Activated naive CD4-positive, alpha-beta T cell treated with anti-CD3 and anti-CD28 coated beads for 36 hours (primary cell): ENCODE data around the gene DLGAP4. TPM values are rescaled to one million over a fixed set of nuclear protein-coding genes. Genes with fewer than 3 reads are reported as not detected.

Experiments used
- CTCF ChIA-PET: fragments of 350-600 bp; sonication (Branson Sonifier 250); formaldehyde crosslinking; loops from one replicate; lab custom pipeline; 2021; ENCODE audit warnings: antibody characterized with exemption; lab: Charles Lee
- DNase-seq: peaks from one replicate; pipeline ENCODE4 v3.0.0-alpha.2; 2020
- H3K27ac Mint-ChIP-seq: one replicate; pipeline ENCODE4 v1.8.0; 2021; ENCODE audit warnings: mild to moderate bottlenecking, mixed read lengths
- H3K27me3 Mint-ChIP-seq: one replicate; pipeline ENCODE4 v1.8.0; 2021; ENCODE audit warnings: low read depth, mixed read lengths
- H3K36me3 Mint-ChIP-seq: one replicate; pipeline ENCODE4 v1.8.0; 2021; ENCODE audit warnings: low read depth, mixed read lengths
- H3K4me1 Mint-ChIP-seq: one replicate; pipeline ENCODE4 v1.8.0; 2021; ENCODE audit warnings: low read depth, mixed read lengths
- H3K4me3 Mint-ChIP-seq: one replicate; pipeline ENCODE4 v1.8.0; 2021; ENCODE audit warnings: mild to moderate bottlenecking, moderate library complexity, mixed read lengths
- H3K9me3 Mint-ChIP-seq: one replicate; pipeline ENCODE4 v1.8.0; 2021; ENCODE audit warnings: mixed read lengths
- intact Hi-C: fragments of 100-400 bp; cut with micrococcal nuclease; formaldehyde crosslinking; loops from one replicate; pipeline ENCODE4 v1.15.1; 2023
- total RNA-seq, 2 experiments: library from RNA; stranded (reverse); gene quantifications; one replicate each; pipeline ENCODE4 v1.2.3, GENCODE V29; 2021

The DLGAP4 gene
- total RNA-seq, 2 experiments from 2014 or later: 9.2 to 13.7 TPM

DNA sequence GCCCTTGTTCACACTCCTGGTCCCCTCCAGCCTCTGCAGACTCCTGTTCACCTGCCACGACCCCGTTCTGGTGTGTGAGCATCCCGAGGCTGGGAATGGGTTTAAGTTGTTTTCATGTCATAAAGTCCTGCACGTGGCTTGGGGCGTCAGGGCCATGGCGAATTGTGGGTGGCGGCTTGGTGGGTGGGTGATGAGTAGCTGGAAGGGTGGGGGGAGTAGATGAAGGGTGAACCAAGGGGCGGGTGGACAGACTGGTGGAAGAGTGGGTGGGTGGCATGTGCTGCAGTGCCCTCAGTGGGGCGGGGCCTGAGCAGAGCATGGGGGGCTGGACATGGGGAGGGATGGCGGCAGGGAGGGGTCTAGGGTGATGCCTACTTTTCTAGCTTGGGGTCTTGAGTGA, 54.3 kb downstream of the DLGAP4 start:
- peaks cover 3% of the 10 kb centered on the region for H3K27me3 Mint-ChIP-seq
- H3K4me1 Mint-ChIP-seq: no peaks in the 10 kb centered on the region
- no peaks in the 10 kb centered on the region for H3K9me3 Mint-ChIP-seq
- DNase-seq: no peak
- H3K36me3 Mint-ChIP-seq: no peaks in the 10 kb centered on the region
- intact Hi-C loops: no loop called here
- CTCF ChIA-PET: interaction anchor here (0.6 kb wide), 1 partner anchor 468 kb away, joined by 3 read pairs; no protein-coding TSS in a partner anchor
- H3K27ac Mint-ChIP-seq: no peak overlapping the region
- no peak overlapping the region for H3K4me3 Mint-ChIP-seq

DNA sequence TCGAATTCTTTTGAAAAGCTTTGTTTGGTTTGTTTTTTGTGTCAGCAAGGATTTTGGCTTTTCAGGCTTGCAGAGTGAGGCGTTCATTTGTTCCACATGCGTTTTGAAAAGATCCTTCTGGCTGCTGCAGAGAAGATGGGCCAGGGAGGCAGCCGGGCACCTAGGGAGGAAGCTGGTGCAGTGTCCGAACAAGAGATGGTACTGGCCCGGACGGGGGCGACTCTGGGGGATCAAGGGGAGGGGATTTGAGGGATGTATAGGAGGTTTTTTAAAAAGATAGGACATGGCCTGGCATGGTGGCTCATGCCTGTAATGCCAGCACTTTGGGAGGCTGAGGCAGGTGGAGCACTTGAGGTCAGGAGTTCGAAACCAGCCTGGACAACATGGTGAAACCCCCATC, 55.3 kb downstream of the DLGAP4 start:
- no peaks in the 10 kb centered on the region for H3K9me3 Mint-ChIP-seq
- CTCF ChIA-PET: interaction anchor here (0.9 kb wide), 1 partner anchor 27 kb away, joined by 3 read pairs; no protein-coding TSS in a partner anchor
- H3K27ac Mint-ChIP-seq: no peak overlapping the region
- peaks cover 3% of the 10 kb centered on the region for H3K27me3 Mint-ChIP-seq
- no peak overlapping the region for H3K4me3 Mint-ChIP-seq
- DNase-seq: no peak
- H3K36me3 Mint-ChIP-seq: no peaks in the 10 kb centered on the region
- H3K4me1 Mint-ChIP-seq: no peaks in the 10 kb centered on the region
- intact Hi-C loops: no loop called here

- Mint-ChIP-seq H3K27me3 (peaks cover 3% of the 10 kb centered on the region), H3K4me1 (no peaks in the 10 kb centered on the region), H3K9me3 (no peaks in the 10 kb centered on the region), H3K4me3 (no peak overlapping the region), H3K36me3 (no peaks in the 10 kb centered on the region), H3K27ac (no peak overlapping the region)
- intact Hi-C loops: no loop called here
- no peak for DNase-seq
- CTCF ChIA-PET: interaction anchor here (0.9 kb wide), 1 partner anchor 27 kb away, joined by 3 read pairs; no protein-coding TSS in a partner anchor
These were observed 56.1 kb downstream of the DLGAP4 start for GRCh38 chr20:36362261-36362660.

DNA sequence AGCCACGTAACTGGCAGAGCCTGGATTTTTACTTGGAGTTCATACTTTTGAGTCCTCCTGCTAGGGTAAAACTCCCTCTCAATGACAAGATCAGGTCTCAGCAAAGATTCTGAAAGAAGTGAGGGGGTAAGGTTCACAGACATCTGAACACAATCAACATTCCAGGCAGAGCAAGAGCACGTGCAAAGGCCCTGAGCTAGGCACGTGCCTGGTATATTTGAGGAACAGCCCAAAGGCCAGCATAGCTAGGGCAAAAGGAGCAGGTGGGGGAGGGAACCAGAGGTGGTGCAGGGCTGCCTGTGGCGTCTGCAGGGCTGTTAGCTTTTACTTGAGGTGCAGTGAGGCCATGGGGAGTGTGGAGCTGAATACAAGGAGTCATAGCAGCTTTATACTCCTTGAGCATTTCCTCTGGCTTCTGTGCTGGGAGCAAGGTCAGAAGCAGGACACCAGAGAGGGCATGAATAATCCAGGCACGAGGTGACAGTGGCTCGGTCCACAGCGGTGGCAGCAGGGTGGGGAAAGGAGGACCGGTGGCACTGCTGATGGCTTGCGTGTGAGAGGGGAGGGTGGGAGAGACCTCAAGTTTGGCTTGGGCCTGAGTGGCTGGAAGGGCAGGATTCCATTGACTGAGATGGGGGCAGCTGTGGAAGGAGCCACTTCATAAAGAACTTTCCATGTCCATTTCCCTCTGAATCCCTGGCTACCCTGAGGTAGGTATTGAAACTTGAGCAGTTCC, 57.0 kb downstream of the DLGAP4 start:
- H3K4me1 Mint-ChIP-seq: no peaks in the 10 kb centered on the region
- H3K4me3 Mint-ChIP-seq: no peak overlapping the region
- no peak overlapping the region for H3K27ac Mint-ChIP-seq

DNA sequence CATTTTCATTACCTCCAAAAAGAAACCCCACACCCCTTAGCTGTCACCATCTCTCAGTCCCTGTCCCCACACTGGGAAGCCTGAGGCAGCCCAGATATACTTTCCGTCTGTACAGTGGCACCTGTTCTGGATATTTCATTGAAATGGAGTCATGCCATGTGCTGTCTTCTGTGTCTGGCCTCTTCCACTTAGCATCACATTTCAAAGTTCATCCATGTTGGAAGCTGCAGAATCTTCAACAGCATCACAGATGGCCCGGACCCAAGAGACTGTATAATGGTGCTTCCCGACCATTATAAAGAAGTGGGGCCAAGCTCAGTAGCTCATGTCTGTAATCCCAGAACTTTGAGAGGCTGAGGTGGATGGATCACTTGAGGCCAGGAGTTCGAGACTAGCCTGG, 58.4 kb downstream of the DLGAP4 start:
- H3K4me3 Mint-ChIP-seq: no peak overlapping the region
- H3K27me3 Mint-ChIP-seq: no peaks in the 10 kb centered on the region
- intact Hi-C loops: no loop called here
- no peak for DNase-seq
- H3K36me3 Mint-ChIP-seq: no peaks in the 10 kb centered on the region
- CTCF ChIA-PET: interaction anchor here (0.6 kb wide), 1 partner anchor 256 kb away, joined by 3 read pairs; no protein-coding TSS in a partner anchor
- no peaks in the 10 kb centered on the region for H3K9me3 Mint-ChIP-seq
- H3K4me1 Mint-ChIP-seq: no peaks in the 10 kb centered on the region
- no peak overlapping the region for H3K27ac Mint-ChIP-seq

More for the DNA sequence above, 57.0 kb downstream of the DLGAP4 start:
- no peaks in the 10 kb centered on the region for H3K27me3 Mint-ChIP-seq
- intact Hi-C loops: no loop called here
- no peaks in the 10 kb centered on the region for H3K9me3 Mint-ChIP-seq
- DNase-seq: no peak
- CTCF ChIA-PET: no interaction called here
- no peaks in the 10 kb centered on the region for H3K36me3 Mint-ChIP-seq

DNA sequence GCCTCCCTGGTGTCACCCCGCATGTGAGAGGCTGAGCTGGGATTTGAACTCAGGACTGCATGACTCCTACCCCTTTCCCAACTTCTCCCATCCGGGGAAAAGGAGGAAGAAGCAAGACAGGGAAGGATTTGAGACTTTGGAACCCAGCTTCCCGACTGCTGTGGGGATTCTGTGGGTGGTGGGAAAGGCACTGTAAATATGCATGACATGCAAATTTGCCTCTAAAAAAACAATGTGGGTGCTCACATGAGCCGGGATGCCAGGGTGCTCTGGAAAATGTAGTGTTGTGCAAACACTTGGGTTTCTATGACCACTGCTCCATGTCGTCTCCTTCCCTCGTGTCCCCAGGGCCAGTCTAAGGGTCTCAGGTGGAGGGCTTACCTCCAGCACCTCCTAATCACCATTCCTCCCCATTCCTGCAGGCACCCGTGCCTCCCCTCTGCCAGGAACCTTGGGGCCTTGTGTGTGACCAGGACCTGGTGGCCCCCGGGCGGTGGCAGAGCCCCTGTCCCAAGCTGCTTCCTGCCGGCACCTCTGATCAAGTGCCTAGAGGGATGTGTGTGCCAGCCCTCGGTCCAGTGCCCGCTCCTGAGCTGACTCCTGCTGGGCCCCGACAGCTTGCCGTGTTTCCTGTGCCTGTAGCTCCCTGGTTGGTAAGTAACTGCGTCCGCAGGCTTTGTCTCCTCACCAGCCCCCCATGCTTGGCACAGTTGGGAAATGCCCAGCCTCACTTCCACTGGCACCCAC, 60.7 kb downstream of the DLGAP4 start:
- Mint-ChIP-seq H3K9me3 (no peaks in the 10 kb centered on the region), H3K4me3 (no peak overlapping the region), H3K4me1 (no peaks in the 10 kb centered on the region), H3K36me3 (no peaks in the 10 kb centered on the region), H3K27me3 (no peaks in the 10 kb centered on the region), H3K27ac (no peak overlapping the region)
- CTCF ChIA-PET: interaction anchor here (1.2 kb wide), 1 partner anchor 164 kb away, joined by 3 read pairs; no protein-coding TSS in a partner anchor
- no peak for DNase-seq
- intact Hi-C loops: no loop called here

- intact Hi-C loops: no loop called here
- no peak overlapping the region for H3K4me3 Mint-ChIP-seq
- CTCF ChIA-PET: interaction anchor here (1.2 kb wide), 1 partner anchor 165 kb away, joined by 3 read pairs; no protein-coding TSS in a partner anchor
- no peaks in the 10 kb centered on the region for H3K36me3 Mint-ChIP-seq
- H3K27me3 Mint-ChIP-seq: no peaks in the 10 kb centered on the region
- no peaks in the 10 kb centered on the region for H3K9me3 Mint-ChIP-seq
- H3K4me1 Mint-ChIP-seq: no peaks in the 10 kb centered on the region
- H3K27ac Mint-ChIP-seq: no peak overlapping the region
- DNase-seq: no peak
These were observed 61.2 kb downstream of the DLGAP4 start for GRCh38 chr20:36367370-36367745.

DNA sequence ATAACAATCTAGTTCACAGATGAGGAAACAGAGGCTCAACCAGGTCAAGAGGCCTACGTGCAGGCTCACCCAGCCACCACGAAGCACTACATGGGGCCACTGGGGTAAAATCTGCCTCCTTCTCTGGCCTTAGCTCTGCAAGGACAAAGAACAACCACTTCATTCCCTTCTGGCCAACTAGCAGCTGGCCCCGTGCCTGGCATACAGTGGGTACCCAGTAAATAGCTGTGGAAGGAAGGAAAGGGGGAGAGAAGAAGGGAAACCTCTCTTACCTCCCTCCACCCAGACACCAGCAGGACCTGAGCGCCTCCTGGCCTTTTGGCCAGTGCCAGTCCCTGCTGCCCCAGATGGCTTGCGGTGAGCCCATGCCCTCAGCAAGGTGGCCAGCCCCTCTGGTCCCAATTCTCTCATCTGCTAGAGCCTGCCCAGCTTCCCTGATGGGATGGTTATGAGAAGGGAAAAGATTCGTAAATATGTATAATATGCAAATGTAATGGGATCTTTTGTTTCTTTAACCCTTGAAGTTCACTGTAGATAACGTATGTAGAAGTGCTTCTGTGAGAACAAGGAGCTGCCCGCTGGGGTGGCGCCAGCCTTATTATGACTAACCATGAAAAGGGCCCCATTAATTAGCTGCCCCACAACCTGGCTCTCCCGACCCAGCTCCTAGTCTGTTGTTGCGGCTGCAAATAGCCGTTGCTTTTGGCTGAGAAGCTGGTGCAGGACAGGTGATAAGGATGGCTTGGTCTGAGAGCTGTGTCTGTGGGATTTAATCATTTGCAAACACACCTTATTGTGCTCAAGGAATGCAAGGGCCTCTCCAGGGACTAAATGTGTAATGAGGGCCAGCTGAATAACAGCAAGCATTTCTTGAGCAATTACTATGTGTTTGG, 62.0 kb downstream of the DLGAP4 start:
- CTCF ChIA-PET: no interaction called here
- Mint-ChIP-seq H3K9me3 (no peaks in the 10 kb centered on the region), H3K4me1 (no peaks in the 10 kb centered on the region), H3K27me3 (no peaks in the 10 kb centered on the region), H3K36me3 (no peaks in the 10 kb centered on the region), H3K4me3 (no peak overlapping the region), H3K27ac (no peak overlapping the region)
- intact Hi-C loops: no loop called here
- no peak for DNase-seq

- CTCF ChIA-PET: no interaction called here
- no peaks in the 10 kb centered on the region for H3K27me3 Mint-ChIP-seq
These were observed 62.7 kb downstream of the DLGAP4 start for GRCh38 chr20:36368869-36369268.

GRCh38 chr20:36369739-36370138, 63.6 kb downstream of the DLGAP4 start:
- Mint-ChIP-seq H3K9me3 (no peaks in the 10 kb centered on the region), H3K27me3 (no peaks in the 10 kb centered on the region), H3K4me3 (no peak overlapping the region), H3K4me1 (no peaks in the 10 kb centered on the region), H3K36me3 (no peaks in the 10 kb centered on the region), H3K27ac (no peak overlapping the region)
- DNase-seq: no peak
- CTCF ChIA-PET: no interaction called here
- intact Hi-C loops: no loop called here

More at GRCh38 chr20:36368869-36369268, 62.7 kb downstream of the DLGAP4 start:
- no peak for DNase-seq
- no peaks in the 10 kb centered on the region for H3K9me3 Mint-ChIP-seq
- intact Hi-C loops: no loop called here
- H3K27ac Mint-ChIP-seq: no peak overlapping the region
- H3K36me3 Mint-ChIP-seq: no peaks in the 10 kb centered on the region
- no peak overlapping the region for H3K4me3 Mint-ChIP-seq
- no peaks in the 10 kb centered on the region for H3K4me1 Mint-ChIP-seq

DNA sequence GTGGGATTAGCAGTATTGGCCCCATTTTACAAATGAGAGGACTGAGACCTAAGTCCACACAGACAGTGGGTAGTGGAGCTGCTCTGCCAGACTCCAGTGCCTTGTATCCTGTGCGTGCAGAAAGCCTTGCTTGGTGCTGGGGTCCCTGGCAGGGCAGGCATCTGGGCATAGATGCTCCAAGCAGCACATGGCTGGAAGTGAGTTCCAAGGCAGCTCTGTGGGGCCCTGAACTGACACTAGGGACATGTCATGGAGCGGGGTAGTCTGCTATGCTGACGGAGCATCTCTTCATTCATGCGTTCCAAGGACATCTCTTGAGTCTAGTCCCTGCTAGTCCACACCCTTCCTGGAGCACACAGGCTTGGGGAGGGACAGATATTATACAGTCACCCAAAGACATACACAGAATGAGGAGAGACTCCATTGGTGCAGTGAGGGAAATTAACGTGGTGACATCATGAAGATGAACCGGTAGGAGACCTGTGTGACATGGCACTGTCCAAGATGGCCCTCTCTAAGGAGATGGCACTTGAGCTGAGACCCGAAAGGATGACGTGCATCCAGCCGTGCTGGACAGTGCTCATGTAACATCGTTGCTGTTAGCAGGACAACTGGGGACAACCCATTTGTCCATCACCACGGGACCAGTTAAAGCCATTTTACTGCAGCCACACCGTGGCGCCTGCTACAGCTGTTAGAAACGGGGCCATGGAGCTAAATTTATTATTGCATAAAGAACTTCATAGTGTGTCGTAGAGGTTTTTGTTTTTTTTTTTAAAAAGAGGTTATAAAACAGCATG, 65.1 kb downstream of the DLGAP4 start:
- intact Hi-C loops: no loop called here
- Mint-ChIP-seq H3K9me3 (no peaks in the 10 kb centered on the region), H3K4me3 (no peak overlapping the region), H3K27me3 (no peaks in the 10 kb centered on the region), H3K4me1 (no peaks in the 10 kb centered on the region), H3K36me3 (no peaks in the 10 kb centered on the region), H3K27ac (no peak overlapping the region)
- no peak for DNase-seq
- CTCF ChIA-PET: interaction anchor here (0.7 kb wide), 1 partner anchor 47 kb away, joined by 6 read pairs; no protein-coding TSS in a partner anchor
